Activated T-helper 17 cell treated with anti-CD3 and anti-CD28 coated beads, Interleukin-2, amount 50 U/mL, for 72 hours (primary cell): Measurements from ENCODE around the gene PCDH10. TPM values are rescaled to one million over a fixed set of nuclear protein-coding genes. Genes with fewer than 3 reads are reported as not detected.

Experiments used
- ATAC-seq: fragments of 150-1000 bp; cut with Tn5 transposase; replicated peaks from 2 replicates; pipeline ENCODE4 v1.10.0; 2021; ENCODE audit warnings: mild to moderate bottlenecking, moderate library complexity
- H3K27ac Mint-ChIP-seq: one replicate; pipeline ENCODE4 v1.8.0; 2022; ENCODE audit warnings: mixed read lengths
- H3K27me3 Mint-ChIP-seq: one replicate; pipeline ENCODE4 v1.8.0; 2022; ENCODE audit warnings: mixed read lengths
- H3K36me3 Mint-ChIP-seq: one replicate; pipeline ENCODE4 v1.8.0; 2022; ENCODE audit warnings: low read depth, mild to moderate bottlenecking, mixed read lengths
- H3K4me1 Mint-ChIP-seq: one replicate; pipeline ENCODE4 v1.8.0; 2022; ENCODE audit warnings: mixed read lengths
- H3K4me3 Mint-ChIP-seq: one replicate; pipeline ENCODE4 v1.8.0; 2022; ENCODE audit warnings: mild to moderate bottlenecking, mixed read lengths
- H3K9me3 Mint-ChIP-seq: one replicate; pipeline ENCODE4 v1.8.0; 2022; ENCODE audit warnings: mixed read lengths
- total RNA-seq, 2 donors: library from RNA; stranded (reverse); gene quantifications; one replicate each; pipeline ENCODE4 v1.2.3, GENCODE V29; 2022

PCDH10 gene
- total RNA-seq: not detected

GRCh38 chr4:133148690-133149363, at the start of gene PCDH10:
Gene PCDH10, plus strand, starts transcription at chr4:133149294. Its CDS starts 847 bp downstream, at chr4:133150141.
- H3K9me3 Mint-ChIP-seq: peaks cover 4% of the 10 kb centered on the region
- H3K36me3 Mint-ChIP-seq: peaks cover 8% of the 10 kb centered on the region
- peak within 1 kb of the TSS; percentile 67 for H3K4me3 Mint-ChIP-seq
- H3K27ac Mint-ChIP-seq: no peak within 1 kb of the TSS
- H3K4me1 Mint-ChIP-seq: peaks cover 16% of the 10 kb centered on the region
- peak; percentile 59 for ATAC-seq
- peaks cover 60% of the 10 kb centered on the region for H3K27me3 Mint-ChIP-seq

- ATAC-seq: no peak
- H3K9me3 Mint-ChIP-seq: peaks cover 6% of the 10 kb centered on the region
- H3K27me3 Mint-ChIP-seq: no peaks in the 10 kb centered on the region
- H3K4me3 Mint-ChIP-seq: no peak overlapping the region
- no peak overlapping the region for H3K27ac Mint-ChIP-seq
- H3K36me3 Mint-ChIP-seq: no peaks in the 10 kb centered on the region
- H3K4me1 Mint-ChIP-seq: no peaks in the 10 kb centered on the region
These were observed 47.1 kb upstream of the PCDH10 start for GRCh38 chr4:133102043-133102442.

GRCh38 chr4:133102612-133103409, 46.3 kb upstream of the PCDH10 start:
- no peak overlapping the region for H3K27ac Mint-ChIP-seq
- H3K9me3 Mint-ChIP-seq: peaks cover 6% of the 10 kb centered on the region
- ATAC-seq: no peak
- H3K27me3 Mint-ChIP-seq: no peaks in the 10 kb centered on the region
- H3K36me3 Mint-ChIP-seq: no peaks in the 10 kb centered on the region
- no peak overlapping the region for H3K4me3 Mint-ChIP-seq
- no peaks in the 10 kb centered on the region for H3K4me1 Mint-ChIP-seq

GRCh38 chr4:133112641-133113040, 36.5 kb upstream of the PCDH10 start:
- Mint-ChIP-seq H3K27ac (no peak overlapping the region), H3K9me3 (peaks cover 4% of the 10 kb centered on the region), H3K36me3 (no peaks in the 10 kb centered on the region), H3K4me1 (no peaks in the 10 kb centered on the region), H3K4me3 (no peak overlapping the region), H3K27me3 (no peaks in the 10 kb centered on the region)
- no peak for ATAC-seq

- H3K4me3 Mint-ChIP-seq: no peak overlapping the region
- H3K4me1 Mint-ChIP-seq: no peaks in the 10 kb centered on the region
- no peaks in the 10 kb centered on the region for H3K36me3 Mint-ChIP-seq
- H3K9me3 Mint-ChIP-seq: peaks cover 9% of the 10 kb centered on the region
- H3K27ac Mint-ChIP-seq: no peak overlapping the region
- H3K27me3 Mint-ChIP-seq: no peaks in the 10 kb centered on the region
- ATAC-seq: no peak
These were observed 24.3 kb upstream of the PCDH10 start for GRCh38 chr4:133124746-133125145.

GRCh38 chr4:133127500-133127899, 21.6 kb upstream of the PCDH10 start:
- H3K36me3 Mint-ChIP-seq: no peaks in the 10 kb centered on the region
- no peaks in the 10 kb centered on the region for H3K4me1 Mint-ChIP-seq
- peaks cover 9% of the 10 kb centered on the region for H3K9me3 Mint-ChIP-seq
- H3K27ac Mint-ChIP-seq: no peak overlapping the region
- no peak for ATAC-seq
- no peak overlapping the region for H3K4me3 Mint-ChIP-seq
- no peaks in the 10 kb centered on the region for H3K27me3 Mint-ChIP-seq

GRCh38 chr4:133129237-133129636, 19.9 kb upstream of the PCDH10 start:
- Mint-ChIP-seq H3K4me1 (no peaks in the 10 kb centered on the region), H3K9me3 (peaks cover 4% of the 10 kb centered on the region), H3K4me3 (no peak overlapping the region), H3K27ac (no peak overlapping the region), H3K36me3 (no peaks in the 10 kb centered on the region), H3K27me3 (no peaks in the 10 kb centered on the region)
- no peak for ATAC-seq

GRCh38 chr4:133130171-133130570, 18.9 kb upstream of the PCDH10 start:
- no peak for ATAC-seq
- H3K27ac Mint-ChIP-seq: no peak overlapping the region
- no peak overlapping the region for H3K4me3 Mint-ChIP-seq
- H3K27me3 Mint-ChIP-seq: no peaks in the 10 kb centered on the region
- H3K4me1 Mint-ChIP-seq: no peaks in the 10 kb centered on the region
- H3K9me3 Mint-ChIP-seq: peaks cover 4% of the 10 kb centered on the region
- no peaks in the 10 kb centered on the region for H3K36me3 Mint-ChIP-seq

- no peak overlapping the region for H3K27ac Mint-ChIP-seq
- no peak overlapping the region for H3K4me3 Mint-ChIP-seq
- H3K27me3 Mint-ChIP-seq: no peaks in the 10 kb centered on the region
- H3K36me3 Mint-ChIP-seq: no peaks in the 10 kb centered on the region
- no peaks in the 10 kb centered on the region for H3K9me3 Mint-ChIP-seq
- no peak for ATAC-seq
- H3K4me1 Mint-ChIP-seq: no peaks in the 10 kb centered on the region
These were observed 17.1 kb upstream of the PCDH10 start for GRCh38 chr4:133131829-133132460.

- H3K4me3 Mint-ChIP-seq: no peak overlapping the region
- ATAC-seq: no peak
- no peak overlapping the region for H3K27ac Mint-ChIP-seq
These were observed 12.3 kb upstream of the PCDH10 start for GRCh38 chr4:133136833-133137232.

GRCh38 chr4:133137571-133137970, 11.5 kb upstream of the PCDH10 start:
- no peaks in the 10 kb centered on the region for H3K4me1 Mint-ChIP-seq
- H3K27ac Mint-ChIP-seq: no peak overlapping the region
- H3K4me3 Mint-ChIP-seq: no peak overlapping the region
- no peaks in the 10 kb centered on the region for H3K36me3 Mint-ChIP-seq
- no peak for ATAC-seq
- no peaks in the 10 kb centered on the region for H3K9me3 Mint-ChIP-seq
- H3K27me3 Mint-ChIP-seq: no peaks in the 10 kb centered on the region

More at GRCh38 chr4:133136833-133137232, 12.3 kb upstream of the PCDH10 start:
- H3K4me1 Mint-ChIP-seq: no peaks in the 10 kb centered on the region
- no peaks in the 10 kb centered on the region for H3K9me3 Mint-ChIP-seq
- no peaks in the 10 kb centered on the region for H3K36me3 Mint-ChIP-seq
- H3K27me3 Mint-ChIP-seq: no peaks in the 10 kb centered on the region

- Mint-ChIP-seq H3K27me3 (peaks cover 33% of the 10 kb centered on the region), H3K27ac (no peak overlapping the region), H3K4me1 (peaks cover 4% of the 10 kb centered on the region), H3K4me3 (no peak overlapping the region), H3K36me3 (no peaks in the 10 kb centered on the region), H3K9me3 (no peaks in the 10 kb centered on the region)
- ATAC-seq: no peak
These were observed 5.2 kb upstream of the PCDH10 start for GRCh38 chr4:133143775-133144430.

GRCh38 chr4:133145241-133145640, 3.9 kb upstream of the PCDH10 start:
- peaks cover 46% of the 10 kb centered on the region for H3K27me3 Mint-ChIP-seq
- H3K4me3 Mint-ChIP-seq: no peak overlapping the region
- H3K36me3 Mint-ChIP-seq: no peaks in the 10 kb centered on the region
- H3K27ac Mint-ChIP-seq: no peak overlapping the region
- no peaks in the 10 kb centered on the region for H3K9me3 Mint-ChIP-seq
- ATAC-seq: no peak
- peaks cover 11% of the 10 kb centered on the region for H3K4me1 Mint-ChIP-seq

GRCh38 chr4:133145758-133146573, 3.1 kb upstream of the PCDH10 start:
- Mint-ChIP-seq H3K9me3 (no peaks in the 10 kb centered on the region), H3K27ac (no peak overlapping the region), H3K36me3 (no peaks in the 10 kb centered on the region), H3K27me3 (peaks cover 50% of the 10 kb centered on the region), H3K4me3 (no peak overlapping the region), H3K4me1 (peaks cover 11% of the 10 kb centered on the region)
- no peak for ATAC-seq
